Activated naive CD4-positive, alpha-beta T cell treated with anti-CD3 and anti-CD28 coated beads, Interleukin-2, amount 10 ng/mL, durations not matched to agents 7 days and 5 days (primary cell): ENCODE results near the gene DYRK1A.
A peak's percentile ranks its signal among the peaks of the same experiment; 100 is the strongest.

Experiments
- CTCF ChIA-PET: fragments of 350-600 bp; sonication (Branson Sonifier 250); formaldehyde crosslinking; loops from one replicate; lab custom pipeline; 2021; ENCODE audit warnings: antibody characterized with exemption; lab: Charles Lee
- DNase-seq: peaks from one replicate; pipeline ENCODE4 v3.0.0-alpha.2; 2020
- H3K27ac Mint-ChIP-seq: one replicate; pipeline ENCODE4 v1.8.0; 2021; ENCODE audit warnings: mild to moderate bottlenecking, moderate library complexity, mixed read lengths
- H3K27me3 Mint-ChIP-seq: one replicate; pipeline ENCODE4 v1.8.0; 2021; ENCODE audit warnings: mild to moderate bottlenecking, mixed read lengths
- H3K36me3 Mint-ChIP-seq: one replicate; pipeline ENCODE4 v1.8.0; 2021; ENCODE audit warnings: mixed read lengths
- H3K4me1 Mint-ChIP-seq: one replicate; pipeline ENCODE4 v1.8.0; 2021; ENCODE audit warnings: mixed read lengths
- H3K4me3 Mint-ChIP-seq: one replicate; pipeline ENCODE4 v1.8.0; 2021; ENCODE audit warnings: mild to moderate bottlenecking, moderate library complexity, mixed read lengths
- H3K9me3 Mint-ChIP-seq: one replicate; pipeline ENCODE4 v1.8.0; 2021; ENCODE audit warnings: mixed read lengths

DYRK1A gene

GRCh38 chr21:37408464-37409193 is 42.1 kb downstream of the DYRK1A start:
- Mint-ChIP-seq H3K27me3 (no peaks in the 10 kb centered on the region), H3K36me3 (peaks cover 18% of the 10 kb centered on the region), H3K27ac (no peak overlapping the region), H3K4me1 (peaks cover 60% of the 10 kb centered on the region), H3K9me3 (no peaks in the 10 kb centered on the region), H3K4me3 (no peak overlapping the region)
- DNase-seq: no peak
- CTCF ChIA-PET: interaction anchor here (1.2 to 1.3 kb wide), 2 partner anchors 37 to 40 kb away, joined by 3 to 5 read pairs; no protein-coding TSS in a partner anchor

GRCh38 chr21:37410639-37411038 is 44.1 kb downstream of the DYRK1A start:
- no peak for DNase-seq
- CTCF ChIA-PET: no interaction called here

GRCh38 chr21:37412603-37413360 is 46.2 kb downstream of the DYRK1A start:
- Mint-ChIP-seq H3K36me3 (peaks cover 25% of the 10 kb centered on the region), H3K9me3 (no peaks in the 10 kb centered on the region), H3K4me3 (no peak overlapping the region), H3K27me3 (no peaks in the 10 kb centered on the region), H3K27ac (no peak overlapping the region), H3K4me1 (peaks cover 57% of the 10 kb centered on the region)
- CTCF ChIA-PET: no interaction called here
- no peak for DNase-seq

More at GRCh38 chr21:37410639-37411038, 44.1 kb downstream of the DYRK1A start:
- Mint-ChIP-seq H3K4me1 (peaks cover 60% of the 10 kb centered on the region), H3K9me3 (no peaks in the 10 kb centered on the region), H3K4me3 (no peak overlapping the region), H3K27ac (no peak overlapping the region), H3K36me3 (peaks cover 19% of the 10 kb centered on the region), H3K27me3 (no peaks in the 10 kb centered on the region)

- H3K27me3 Mint-ChIP-seq: no peaks in the 10 kb centered on the region
- CTCF ChIA-PET: no interaction called here
- H3K9me3 Mint-ChIP-seq: no peaks in the 10 kb centered on the region
- H3K36me3 Mint-ChIP-seq: peaks cover 25% of the 10 kb centered on the region
- peaks cover 58% of the 10 kb centered on the region for H3K4me1 Mint-ChIP-seq
- H3K4me3 Mint-ChIP-seq: no peak overlapping the region
- H3K27ac Mint-ChIP-seq: no peak overlapping the region
- no peak for DNase-seq
Measured at GRCh38 chr21:37413553-37414291, 47.1 kb downstream of the DYRK1A start.

GRCh38 chr21:37414292-37415253 is 48.0 kb downstream of the DYRK1A start:
- no peak for DNase-seq
- CTCF ChIA-PET: interaction anchor here (0.5 kb wide), 1 partner anchor 43 kb away, joined by 3 read pairs; no protein-coding TSS in a partner anchor
- Mint-ChIP-seq H3K27ac (no peak overlapping the region), H3K36me3 (peaks cover 23% of the 10 kb centered on the region), H3K4me1 (peaks cover 63% of the 10 kb centered on the region), H3K9me3 (no peaks in the 10 kb centered on the region), H3K27me3 (no peaks in the 10 kb centered on the region), H3K4me3 (no peak overlapping the region)

- no peaks in the 10 kb centered on the region for H3K9me3 Mint-ChIP-seq
- CTCF ChIA-PET: no interaction called here
- H3K27ac Mint-ChIP-seq: no peak overlapping the region
- H3K36me3 Mint-ChIP-seq: peaks cover 26% of the 10 kb centered on the region
- no peak overlapping the region for H3K4me3 Mint-ChIP-seq
- H3K4me1 Mint-ChIP-seq: peaks cover 67% of the 10 kb centered on the region
- no peaks in the 10 kb centered on the region for H3K27me3 Mint-ChIP-seq
- no peak for DNase-seq
Measured at GRCh38 chr21:37415939-37416338, 49.4 kb downstream of the DYRK1A start.

GRCh38 chr21:37416914-37417313 is 50.3 kb downstream of the DYRK1A start:
- peaks cover 28% of the 10 kb centered on the region for H3K36me3 Mint-ChIP-seq
- H3K27ac Mint-ChIP-seq: no peak overlapping the region
- CTCF ChIA-PET: no interaction called here
- H3K4me1 Mint-ChIP-seq: peaks cover 62% of the 10 kb centered on the region
- H3K9me3 Mint-ChIP-seq: no peaks in the 10 kb centered on the region
- DNase-seq: no peak
- H3K4me3 Mint-ChIP-seq: no peak overlapping the region
- no peaks in the 10 kb centered on the region for H3K27me3 Mint-ChIP-seq

GRCh38 chr21:37419228-37419906 is 52.8 kb downstream of the DYRK1A start:
- H3K36me3 Mint-ChIP-seq: peaks cover 40% of the 10 kb centered on the region
- peaks cover 49% of the 10 kb centered on the region for H3K4me1 Mint-ChIP-seq
- CTCF ChIA-PET: no interaction called here
- no peaks in the 10 kb centered on the region for H3K9me3 Mint-ChIP-seq
- H3K4me3 Mint-ChIP-seq: no peak overlapping the region
- H3K27me3 Mint-ChIP-seq: no peaks in the 10 kb centered on the region
- H3K27ac Mint-ChIP-seq: peak overlapping the region; percentile 58
- DNase-seq: no peak

- Mint-ChIP-seq H3K27ac (no peak overlapping the region), H3K4me3 (no peak overlapping the region), H3K9me3 (no peaks in the 10 kb centered on the region), H3K27me3 (no peaks in the 10 kb centered on the region), H3K36me3 (peaks cover 44% of the 10 kb centered on the region), H3K4me1 (peaks cover 35% of the 10 kb centered on the region)
- CTCF ChIA-PET: no interaction called here
- DNase-seq: no peak
Measured at GRCh38 chr21:37421306-37421705, 54.7 kb downstream of the DYRK1A start.

DNA sequence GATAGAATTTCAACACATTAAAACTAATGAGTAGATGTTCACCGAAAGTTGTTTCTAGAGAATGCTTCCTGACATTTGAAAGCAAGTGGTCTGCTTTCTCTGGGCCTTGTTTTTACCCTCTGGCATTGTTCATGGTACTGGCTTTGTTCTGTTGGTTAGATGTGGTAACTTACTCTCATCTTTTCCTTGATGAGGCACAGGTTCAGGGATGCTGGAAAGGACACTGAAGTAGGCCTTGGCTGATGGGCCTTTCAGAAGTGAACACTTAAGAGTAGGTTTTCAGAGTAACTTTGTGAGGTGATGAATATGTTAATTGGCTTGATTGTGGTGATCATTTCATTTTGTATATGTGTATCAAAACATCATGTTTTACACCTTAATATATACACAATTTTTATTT is 55.8 kb downstream of the DYRK1A start:
- no peak overlapping the region for H3K4me3 Mint-ChIP-seq
- no peak overlapping the region for H3K27ac Mint-ChIP-seq
- CTCF ChIA-PET: no interaction called here

GRCh38 chr21:37423103-37423502 is 56.5 kb downstream of the DYRK1A start:
- Mint-ChIP-seq H3K27ac (no peak overlapping the region), H3K4me1 (peaks cover 28% of the 10 kb centered on the region), H3K36me3 (peaks cover 41% of the 10 kb centered on the region), H3K4me3 (no peak overlapping the region), H3K27me3 (no peaks in the 10 kb centered on the region), H3K9me3 (no peaks in the 10 kb centered on the region)
- CTCF ChIA-PET: no interaction called here
- DNase-seq: no peak

More for the DNA sequence above, 55.8 kb downstream of the DYRK1A start:
- H3K36me3 Mint-ChIP-seq: peaks cover 46% of the 10 kb centered on the region
- H3K4me1 Mint-ChIP-seq: peaks cover 35% of the 10 kb centered on the region
- no peaks in the 10 kb centered on the region for H3K9me3 Mint-ChIP-seq
- DNase-seq: no peak
- no peaks in the 10 kb centered on the region for H3K27me3 Mint-ChIP-seq

DNA sequence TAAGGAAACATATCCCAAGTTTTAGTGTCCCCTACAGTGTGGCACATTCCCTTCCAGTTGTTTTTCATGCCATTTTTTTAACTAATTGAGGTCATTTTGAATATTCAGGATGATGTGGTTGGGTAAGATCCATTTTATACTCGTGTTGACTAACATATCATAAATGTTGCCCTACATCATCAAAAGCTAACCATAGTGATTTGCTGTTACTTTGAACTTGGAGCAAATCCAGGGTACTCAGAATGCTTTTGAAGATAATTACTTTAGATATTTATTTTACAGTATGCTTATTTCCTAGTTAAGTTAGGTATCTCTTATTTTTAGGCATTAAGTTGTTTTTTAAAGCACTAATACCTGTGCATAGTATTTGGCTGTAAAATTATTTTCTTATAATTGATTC is 57.8 kb downstream of the DYRK1A start:
- Mint-ChIP-seq H3K9me3 (no peaks in the 10 kb centered on the region), H3K36me3 (peaks cover 51% of the 10 kb centered on the region), H3K4me1 (peaks cover 22% of the 10 kb centered on the region), H3K27me3 (no peaks in the 10 kb centered on the region), H3K27ac (no peak overlapping the region), H3K4me3 (no peak overlapping the region)
- no peak for DNase-seq
- CTCF ChIA-PET: no interaction called here

DNA sequence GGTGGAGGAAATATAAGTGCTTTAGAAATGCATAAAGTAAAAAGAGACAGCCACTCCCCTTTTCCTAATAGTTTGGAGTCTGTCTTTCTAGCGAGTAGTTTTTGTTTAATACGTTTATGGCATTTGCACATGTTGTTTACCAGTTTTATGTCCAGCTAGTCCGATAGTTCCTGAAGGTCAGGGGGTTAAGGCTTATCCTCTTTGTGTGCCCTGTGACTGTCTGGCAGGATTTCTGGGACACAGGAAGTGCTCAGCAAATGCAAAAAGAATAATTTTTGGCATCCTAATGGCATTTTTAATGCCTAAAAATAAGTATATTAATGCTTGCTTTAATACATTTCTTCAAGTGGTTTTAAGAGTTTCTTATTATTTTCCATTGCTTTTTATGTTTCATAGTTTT is 58.4 kb downstream of the DYRK1A start:
- H3K27me3 Mint-ChIP-seq: no peaks in the 10 kb centered on the region
- H3K4me1 Mint-ChIP-seq: peaks cover 20% of the 10 kb centered on the region
- no peak overlapping the region for H3K4me3 Mint-ChIP-seq
- no peaks in the 10 kb centered on the region for H3K9me3 Mint-ChIP-seq
- peaks cover 51% of the 10 kb centered on the region for H3K36me3 Mint-ChIP-seq
- no peak overlapping the region for H3K27ac Mint-ChIP-seq
- no peak for DNase-seq
- CTCF ChIA-PET: no interaction called here
